ENCODE results near the gene GARNL3. TPM values are rescaled to one million over a fixed set of nuclear protein-coding genes. Genes with fewer than 3 reads are reported as not detected.
A peak's percentile ranks its signal among the peaks of the same experiment; 100 is the strongest.

GARNL3 gene
- total RNA-seq, 1 donor from 2014 or later = 32.0 TPM

DNA sequence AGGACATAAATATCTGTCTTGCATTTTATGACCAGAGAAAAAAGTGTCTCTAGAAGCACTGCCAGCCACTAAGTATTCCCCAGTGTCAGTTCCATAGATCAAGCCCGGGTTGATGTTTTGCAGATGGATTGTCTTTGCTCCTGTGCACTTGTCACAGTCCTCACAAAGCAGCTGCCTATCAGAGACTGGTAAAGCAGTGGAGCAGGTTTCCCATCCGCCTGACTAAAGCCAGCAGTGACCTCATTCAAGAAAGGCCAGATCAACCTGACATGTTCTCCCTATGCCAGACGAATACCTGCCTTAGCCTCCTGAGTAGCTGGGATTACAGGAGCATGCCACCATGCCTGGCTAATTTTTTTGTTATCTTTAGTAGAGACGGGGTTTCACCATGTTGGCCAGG is 26.8 kb upstream of the GARNL3 start:
- no peak for DNase-seq (ENCODE audit: low spot score)
- Histone ChIP-seq H3F3A (ENCODE audit: low read depth) (no peaks in the 10 kb centered on the region), H3K4me1 (peaks cover 11% of the 10 kb centered on the region), H2AFZ (replicated peaks) (no peak overlapping the region), H3K79me2 (ENCODE audit: low read depth) (no peaks in the 10 kb centered on the region), H3K9ac (no peak overlapping the region), H3K27ac (no peak overlapping the region), H3K9me3 (ENCODE audit: low read depth) (no peaks in the 10 kb centered on the region), H3K36me3 (no peaks in the 10 kb centered on the region), H3K4me2 (no peak overlapping the region), H4K20me1 (ENCODE audit: low read depth) (no peaks in the 10 kb centered on the region), H3K4me3 (no peak overlapping the region), H3K27me3 (no peaks in the 10 kb centered on the region)
- TF ChIP-seq EZH2phosphoT487 (IDR thresholded peaks at IDR 0.05) (no peak), CTCF (IDR thresholded peaks at IDR 0.05) (no peak), EZH2 (IDR thresholded peaks at IDR 0.05) (no peak)
- Mint-ChIP-seq H3K27ac (no peak overlapping the region), H3K4me1 (no peaks in the 10 kb centered on the region), H3K4me3 (no peak overlapping the region), H3K9me3 (no peaks in the 10 kb centered on the region), H3K36me3 (peaks cover 2% of the 10 kb centered on the region), H3K27me3 (ENCODE audit: insufficient read depth, low read depth) (peaks cover 2% of the 10 kb centered on the region)

GRCh38 chr9:127241354-127241753 is 23.2 kb upstream of the GARNL3 start:
- TF ChIP-seq EZH2 (IDR thresholded peaks at IDR 0.05) (no peak), EZH2phosphoT487 (IDR thresholded peaks at IDR 0.05) (no peak), CTCF (IDR thresholded peaks at IDR 0.05) (no peak)
- Mint-ChIP-seq H3K36me3 (peaks cover 4% of the 10 kb centered on the region), H3K27ac (no peak overlapping the region), H3K27me3 (ENCODE audit: insufficient read depth, low read depth) (peaks cover 6% of the 10 kb centered on the region), H3K4me3 (no peak overlapping the region), H3K4me1 (peaks cover 2% of the 10 kb centered on the region), H3K9me3 (no peaks in the 10 kb centered on the region)
- Histone ChIP-seq H3K36me3 (no peaks in the 10 kb centered on the region), H3K79me2 (ENCODE audit: low read depth) (no peaks in the 10 kb centered on the region), H2AFZ (replicated peaks) (no peak overlapping the region), H3K9me3 (ENCODE audit: low read depth) (no peaks in the 10 kb centered on the region), H3K4me3 (no peak overlapping the region), H3K4me1 (peaks cover 11% of the 10 kb centered on the region), H3F3A (ENCODE audit: low read depth) (no peaks in the 10 kb centered on the region), H3K27ac (no peak overlapping the region), H3K4me2 (peak overlapping the region; percentile 25), H3K27me3 (no peaks in the 10 kb centered on the region), H4K20me1 (ENCODE audit: low read depth) (no peaks in the 10 kb centered on the region), H3K9ac (no peak overlapping the region)
- no peak for DNase-seq (ENCODE audit: low spot score)

GRCh38 chr9:127244609-127245601 is 19.7 kb upstream of the GARNL3 start:
- Mint-ChIP-seq H3K4me1 (peaks cover 2% of the 10 kb centered on the region), H3K4me3 (peak overlapping the region; percentile 91), H3K27ac (no peak overlapping the region), H3K27me3 (ENCODE audit: insufficient read depth, low read depth) (peaks cover 4% of the 10 kb centered on the region), H3K9me3 (no peaks in the 10 kb centered on the region), H3K36me3 (peaks cover 2% of the 10 kb centered on the region)
- Histone ChIP-seq H3K9ac (no peak overlapping the region), H3K4me2 (peak overlapping the region; percentile 74), H3K79me2 (ENCODE audit: low read depth) (no peaks in the 10 kb centered on the region), H2AFZ (replicated peaks) (peak overlapping the region; percentile 74), H3K27me3 (no peaks in the 10 kb centered on the region), H3K36me3 (no peaks in the 10 kb centered on the region), H3K9me3 (ENCODE audit: low read depth) (no peaks in the 10 kb centered on the region), H3K4me1 (peaks cover 11% of the 10 kb centered on the region), H3K4me3 (peak overlapping the region; percentile 54), H3K27ac (no peak overlapping the region), H4K20me1 (ENCODE audit: low read depth) (no peaks in the 10 kb centered on the region), H3F3A (ENCODE audit: low read depth) (no peaks in the 10 kb centered on the region)
- TF ChIP-seq CTCF (IDR thresholded peaks at IDR 0.05) (no peak), EZH2phosphoT487 (IDR thresholded peaks at IDR 0.05) (no peak), EZH2 (IDR thresholded peaks at IDR 0.05) (no peak)
- DNase-seq (ENCODE audit: low spot score) = peak; percentile 99
